Measurements from ENCODE around the gene GOSR2.

The GOSR2 gene

DNA sequence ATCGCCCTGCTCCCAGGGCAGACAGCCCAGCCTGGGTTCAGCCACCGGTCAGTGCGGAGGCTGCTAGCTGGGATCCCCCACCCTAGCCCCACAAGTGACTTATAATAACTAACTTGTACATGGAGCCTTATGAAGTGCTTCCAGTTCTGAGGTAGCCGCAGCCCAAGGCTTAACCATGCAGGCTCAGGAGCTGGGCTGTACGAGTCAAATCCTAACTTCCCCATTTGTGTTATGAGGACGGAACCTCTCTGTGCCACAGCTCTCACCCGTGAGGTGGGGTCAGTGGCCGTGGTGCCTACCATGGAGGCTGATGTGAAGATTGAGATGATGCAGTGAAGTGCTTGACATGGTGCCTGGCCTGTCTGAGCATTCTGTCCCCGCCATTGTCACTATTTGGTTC lies 27.8 kb upstream of the GOSR2 start:
- POLR2A ChIA-PET: no interaction called here
- CTCF ChIA-PET: no interaction called here
- no peak for DNase-seq (ENCODE audit: extremely low spot score)
- TF ChIP-seq SUZ12 (IDR thresholded peaks at IDR 0.05): no peak
- no peak for TF ChIP-seq BHLHE40 (IDR thresholded peaks at IDR 0.05; ENCODE audit: borderline replicate concordance)
- no peak for TF ChIP-seq TARDBP (IDR thresholded peaks at IDR 0.05)
- no peak for TF ChIP-seq ELF4 (IDR thresholded peaks at IDR 0.05)
- no peak for TF ChIP-seq ARNT (IDR thresholded peaks at IDR 0.05)

DNA sequence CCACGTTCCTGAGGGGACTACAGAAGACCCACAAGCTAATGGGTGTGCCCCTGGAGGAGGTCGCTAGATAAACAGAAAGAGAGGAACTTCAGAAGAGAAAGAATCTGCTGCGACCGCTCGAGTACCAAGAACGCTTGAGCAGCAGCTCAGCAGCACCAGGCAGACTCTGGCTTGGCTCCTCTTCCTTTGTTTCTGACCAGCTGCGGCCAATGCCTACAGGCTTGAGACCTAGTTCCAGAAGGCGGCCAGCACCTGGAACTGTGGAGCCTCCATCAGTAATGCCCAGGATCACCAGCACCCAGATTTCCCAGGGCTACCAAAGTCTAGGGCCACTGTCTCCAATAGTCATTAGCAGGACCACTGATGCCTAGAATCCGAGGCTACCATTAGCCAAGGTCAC lies 26.0 kb upstream of the GOSR2 start:
- no peak for DNase-seq (ENCODE audit: extremely low spot score)
- ChIA-PET POLR2A (no interaction called here), CTCF (interaction anchor here (0.6 kb wide), 1 partner anchor 1124 kb away, joined by 7 read pairs; no protein-coding TSS in a partner anchor)
- no peak for TF ChIP-seq FOXA1 (IDR thresholded peaks at IDR 0.05)
- no peak for TF ChIP-seq ELF4 (IDR thresholded peaks at IDR 0.05)
- no peak for TF ChIP-seq BHLHE40 (IDR thresholded peaks at IDR 0.05; ENCODE audit: borderline replicate concordance)
- TF ChIP-seq NFRKB (IDR thresholded peaks at IDR 0.05): no peak
- TF ChIP-seq HDGF (IDR thresholded peaks at IDR 0.05; ENCODE audit: borderline replicate concordance): no peak
- no peak for TF ChIP-seq LEF1 (IDR thresholded peaks at IDR 0.05; ENCODE audit: borderline replicate concordance)
- no peak for TF ChIP-seq CTBP1 (IDR thresholded peaks at IDR 0.05; ENCODE audit: borderline replicate concordance)
- no peak for TF ChIP-seq FOXM1 (IDR thresholded peaks at IDR 0.05; ENCODE audit: borderline replicate concordance)
- TF ChIP-seq, protein P1, sequence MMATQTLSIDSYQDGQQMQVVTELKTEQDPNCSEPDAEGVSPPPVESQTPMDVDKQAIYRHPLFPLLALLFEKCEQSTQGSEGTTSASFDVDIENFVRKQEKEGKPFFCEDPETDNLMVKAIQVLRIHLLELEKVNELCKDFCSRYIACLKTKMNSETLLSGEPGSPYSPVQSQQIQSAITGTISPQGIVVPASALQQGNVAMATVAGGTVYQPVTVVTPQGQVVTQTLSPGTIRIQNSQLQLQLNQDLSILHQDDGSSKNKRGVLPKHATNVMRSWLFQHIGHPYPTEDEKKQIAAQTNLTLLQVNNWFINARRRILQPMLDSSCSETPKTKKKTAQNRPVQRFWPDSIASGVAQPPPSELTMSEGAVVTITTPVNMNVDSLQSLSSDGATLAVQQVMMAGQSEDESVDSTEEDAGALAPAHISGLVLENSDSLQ (IDR thresholded peaks at IDR 0.05): no peak
- no peak for TF ChIP-seq SUZ12 (IDR thresholded peaks at IDR 0.05)
- no peak for TF ChIP-seq TARDBP (IDR thresholded peaks at IDR 0.05)
- no peak for TF ChIP-seq ZNF384 (IDR thresholded peaks at IDR 0.05)
- TF ChIP-seq ARNT (IDR thresholded peaks at IDR 0.05): no peak
- no peak for TF ChIP-seq L3MBTL2 (conservative IDR thresholded peaks at IDR 0.05)
- no peak for TF ChIP-seq SP1 (IDR thresholded peaks at IDR 0.05)
- no peak for TF ChIP-seq FOXK2 (IDR thresholded peaks at IDR 0.05)

- ChIA-PET CTCF (no interaction called here), POLR2A (no interaction called here)
- no peak for TF ChIP-seq L3MBTL2 (conservative IDR thresholded peaks at IDR 0.05)
- TF ChIP-seq TARDBP (IDR thresholded peaks at IDR 0.05): no peak
- no peak for TF ChIP-seq FOXK2 (IDR thresholded peaks at IDR 0.05)
- no peak for TF ChIP-seq SUZ12 (IDR thresholded peaks at IDR 0.05)
- TF ChIP-seq HDGF (IDR thresholded peaks at IDR 0.05; ENCODE audit: borderline replicate concordance): no peak
- TF ChIP-seq, protein P1 (IDR thresholded peaks at IDR 0.05): no peak
- no peak for TF ChIP-seq LEF1 (IDR thresholded peaks at IDR 0.05; ENCODE audit: borderline replicate concordance)
- no peak for TF ChIP-seq CTBP1 (IDR thresholded peaks at IDR 0.05; ENCODE audit: borderline replicate concordance)
- TF ChIP-seq ARNT (IDR thresholded peaks at IDR 0.05): no peak
- no peak for TF ChIP-seq ELF4 (IDR thresholded peaks at IDR 0.05)
- no peak for TF ChIP-seq BHLHE40 (IDR thresholded peaks at IDR 0.05; ENCODE audit: borderline replicate concordance)
- TF ChIP-seq FOXM1 (IDR thresholded peaks at IDR 0.05; ENCODE audit: borderline replicate concordance): no peak
- DNase-seq (ENCODE audit: extremely low spot score): no peak
These were observed 24.6 kb upstream of the GOSR2 start for GRCh38 chr17:46898364-46898763.

GRCh38 chr17:46898860-46899259 lies 24.1 kb upstream of the GOSR2 start:
- ChIA-PET CTCF (no interaction called here), POLR2A (no interaction called here)
- no peak for DNase-seq (ENCODE audit: extremely low spot score)
- TF ChIP-seq TARDBP (IDR thresholded peaks at IDR 0.05): no peak
- no peak for TF ChIP-seq ELF4 (IDR thresholded peaks at IDR 0.05)
- TF ChIP-seq FOXA1 (IDR thresholded peaks at IDR 0.05): no peak
- no peak for TF ChIP-seq FOXK2 (IDR thresholded peaks at IDR 0.05)
- TF ChIP-seq LEF1 (IDR thresholded peaks at IDR 0.05; ENCODE audit: borderline replicate concordance): no peak
- TF ChIP-seq SUZ12 (IDR thresholded peaks at IDR 0.05): no peak
- no peak for TF ChIP-seq BHLHE40 (IDR thresholded peaks at IDR 0.05; ENCODE audit: borderline replicate concordance)
- no peak for TF ChIP-seq L3MBTL2 (conservative IDR thresholded peaks at IDR 0.05)
- TF ChIP-seq ARNT (IDR thresholded peaks at IDR 0.05): no peak

DNA sequence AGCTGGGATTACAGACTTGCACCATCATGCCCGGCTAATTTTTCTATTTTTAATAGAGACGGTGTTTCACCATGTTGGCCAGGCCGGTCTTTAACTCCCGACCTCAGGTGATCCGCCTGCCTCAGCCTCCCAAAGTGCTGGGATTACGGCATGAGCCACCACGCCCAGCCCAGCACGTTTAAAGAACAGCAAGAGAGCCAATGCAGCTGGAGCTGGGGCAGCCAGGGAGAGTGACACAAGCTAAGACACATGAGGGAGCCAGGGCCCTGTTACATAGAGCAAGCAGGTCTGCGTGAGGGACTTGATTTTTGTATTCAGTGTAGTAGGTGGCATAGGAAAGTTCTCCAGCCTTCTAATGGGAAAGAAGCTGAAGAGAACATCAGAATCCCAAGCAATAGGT lies 21.7 kb upstream of the GOSR2 start:
- ChIA-PET POLR2A (interaction anchor here (1.1 kb wide), 1 partner anchor 12 kb away, joined by 3 read pairs; no protein-coding TSS in a partner anchor), CTCF (no interaction called here)
- no peak for DNase-seq (ENCODE audit: extremely low spot score)
- TF ChIP-seq ARNT (IDR thresholded peaks at IDR 0.05) (no peak), FOXM1 (IDR thresholded peaks at IDR 0.05; ENCODE audit: borderline replicate concordance) (no peak), BHLHE40 (IDR thresholded peaks at IDR 0.05; ENCODE audit: borderline replicate concordance) (no peak), HDGF (IDR thresholded peaks at IDR 0.05; ENCODE audit: borderline replicate concordance) (no peak), LEF1 (IDR thresholded peaks at IDR 0.05; ENCODE audit: borderline replicate concordance) (no peak), SUZ12 (IDR thresholded peaks at IDR 0.05) (no peak), FOXA1 (IDR thresholded peaks at IDR 0.05) (no peak), SP1 (IDR thresholded peaks at IDR 0.05) (no peak), NFRKB (IDR thresholded peaks at IDR 0.05) (no peak), ELF4 (IDR thresholded peaks at IDR 0.05) (no peak)
- TF ChIP-seq, protein P1 (IDR thresholded peaks at IDR 0.05): no peak

DNA sequence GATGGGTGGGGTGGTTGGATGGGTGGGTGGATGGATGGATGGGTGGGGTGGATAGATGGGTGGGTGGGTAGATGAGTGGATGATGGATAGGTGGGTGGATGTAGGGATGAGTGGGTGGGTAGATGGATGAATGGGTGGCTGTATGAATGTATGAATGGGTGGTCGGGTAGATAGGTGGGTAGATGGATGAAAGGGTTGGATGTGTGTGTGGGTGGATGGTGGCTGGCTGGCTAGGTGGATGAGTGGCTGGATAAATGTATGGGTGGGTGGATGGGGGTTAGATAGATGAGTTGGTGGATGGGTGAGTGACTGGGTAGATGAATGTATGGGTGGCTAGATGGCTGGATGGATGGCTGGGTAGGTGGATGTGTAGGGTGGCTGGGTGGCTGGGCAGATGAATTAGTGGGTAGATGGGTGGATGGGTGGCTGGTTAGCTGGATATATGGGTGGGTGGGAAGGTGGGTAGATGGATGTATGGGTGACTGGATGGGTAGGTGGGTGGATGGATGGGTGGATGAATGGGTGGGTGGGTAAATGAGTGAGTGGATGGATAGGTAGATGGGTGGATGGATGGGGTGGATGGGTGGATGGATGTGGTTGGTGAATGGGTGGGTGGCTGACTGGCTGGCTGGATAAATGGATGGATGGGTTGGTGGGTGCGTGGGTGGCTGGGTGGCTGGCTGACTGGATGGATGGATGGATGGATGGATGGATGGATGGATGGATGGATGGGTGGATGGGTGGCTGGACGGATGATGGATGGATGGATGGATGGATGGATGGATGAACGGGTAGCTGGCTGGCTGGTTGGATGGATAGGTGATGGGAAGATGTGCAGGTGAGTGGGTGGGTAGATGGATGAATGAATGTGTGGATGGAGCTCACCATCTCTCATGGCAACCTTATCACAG lies 18.9 kb upstream of the GOSR2 start:
- ChIA-PET CTCF (interaction anchor here (0.6 kb wide), 1 partner anchor 430 kb away, joined by 4 read pairs; no protein-coding TSS in a partner anchor), POLR2A (no interaction called here)
- TF ChIP-seq BHLHE40 (IDR thresholded peaks at IDR 0.05; ENCODE audit: borderline replicate concordance) (no peak), ZNF384 (IDR thresholded peaks at IDR 0.05) (no peak), SUZ12 (IDR thresholded peaks at IDR 0.05) (no peak), SP1 (IDR thresholded peaks at IDR 0.05) (no peak), LEF1 (IDR thresholded peaks at IDR 0.05; ENCODE audit: borderline replicate concordance) (no peak), ARNT (IDR thresholded peaks at IDR 0.05) (no peak), CTBP1 (IDR thresholded peaks at IDR 0.05; ENCODE audit: borderline replicate concordance) (no peak), TARDBP (IDR thresholded peaks at IDR 0.05) (no peak), ELF4 (IDR thresholded peaks at IDR 0.05) (no peak), HDGF (IDR thresholded peaks at IDR 0.05; ENCODE audit: borderline replicate concordance) (no peak), FOXK2 (IDR thresholded peaks at IDR 0.05) (no peak), FOXM1 (IDR thresholded peaks at IDR 0.05; ENCODE audit: borderline replicate concordance) (no peak), L3MBTL2 (conservative IDR thresholded peaks at IDR 0.05) (no peak), NFRKB (IDR thresholded peaks at IDR 0.05) (no peak), FOXA1 (IDR thresholded peaks at IDR 0.05) (no peak)
- TF ChIP-seq, protein P1 (IDR thresholded peaks at IDR 0.05): no peak
- no peak for DNase-seq (ENCODE audit: extremely low spot score)
